Peyer's patch (tissue), 4 donors: ENCODE results near the gene FAM110A.

Source experiments
- POLR2A ChIP-seq, 2 donors: fragments of 450-650 bp; IDR thresholded peaks; one replicate each; pipeline ENCODE4 v1.5.1; 2017; ENCODE audit warnings: antibody characterized with exemption in 2 of 2, mild to moderate bottlenecking in 2 of 2, moderate library complexity in 2 of 2
- TF ChIP-seq, protein P1 (sequence below), 6 experiments: fragments of 450-650 bp in 4 of 6; fragments of 200-600 bp in 2 of 6; sonication (generic) in 1 of 6; IDR thresholded peaks; one replicate each; pipeline ENCODE4 v1.5.1; 2017 to 2019; ENCODE audit warnings: antibody characterized with exemption in 6 of 6, mild to moderate bottlenecking in 3 of 6, moderate library complexity in 1 of 6

DNA sequence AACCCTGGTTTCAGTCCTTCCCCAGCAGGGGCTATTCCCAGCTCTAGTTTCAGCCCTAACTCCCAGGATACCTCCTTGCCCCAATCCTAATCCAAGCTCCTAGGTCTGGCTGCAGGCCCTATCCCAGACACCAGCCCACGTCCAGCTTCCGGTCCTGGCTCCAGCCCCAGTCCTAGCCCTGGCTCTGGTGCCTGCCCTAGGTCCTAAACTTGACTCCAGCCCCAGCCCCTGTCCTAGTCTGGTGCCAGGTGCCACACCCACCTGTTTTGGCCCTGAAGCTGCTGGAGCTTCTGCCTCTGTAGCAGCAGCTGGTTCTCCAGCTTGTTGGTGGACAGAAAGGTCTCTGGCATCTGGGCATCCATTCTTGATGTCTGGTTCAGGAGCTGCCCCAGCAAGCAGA is 54.5 kb downstream of the FAM110A start:
- TF ChIP-seq, protein P1, sequence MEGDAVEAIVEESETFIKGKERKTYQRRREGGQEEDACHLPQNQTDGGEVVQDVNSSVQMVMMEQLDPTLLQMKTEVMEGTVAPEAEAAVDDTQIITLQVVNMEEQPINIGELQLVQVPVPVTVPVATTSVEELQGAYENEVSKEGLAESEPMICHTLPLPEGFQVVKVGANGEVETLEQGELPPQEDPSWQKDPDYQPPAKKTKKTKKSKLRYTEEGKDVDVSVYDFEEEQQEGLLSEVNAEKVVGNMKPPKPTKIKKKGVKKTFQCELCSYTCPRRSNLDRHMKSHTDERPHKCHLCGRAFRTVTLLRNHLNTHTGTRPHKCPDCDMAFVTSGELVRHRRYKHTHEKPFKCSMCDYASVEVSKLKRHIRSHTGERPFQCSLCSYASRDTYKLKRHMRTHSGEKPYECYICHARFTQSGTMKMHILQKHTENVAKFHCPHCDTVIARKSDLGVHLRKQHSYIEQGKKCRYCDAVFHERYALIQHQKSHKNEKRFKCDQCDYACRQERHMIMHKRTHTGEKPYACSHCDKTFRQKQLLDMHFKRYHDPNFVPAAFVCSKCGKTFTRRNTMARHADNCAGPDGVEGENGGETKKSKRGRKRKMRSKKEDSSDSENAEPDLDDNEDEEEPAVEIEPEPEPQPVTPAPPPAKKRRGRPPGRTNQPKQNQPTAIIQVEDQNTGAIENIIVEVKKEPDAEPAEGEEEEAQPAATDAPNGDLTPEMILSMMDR (IDR thresholded peaks at IDR 0.05): no peak
- no peak for TF ChIP-seq POLR2A (IDR thresholded peaks at IDR 0.05)
